Liver (tissue), 9 donors: ENCODE data around the gene FAAH. TPM values are rescaled to one million over a fixed set of nuclear protein-coding genes. Genes with fewer than 3 reads are reported as not detected.
A peak's percentile ranks its signal among the peaks of the same experiment; 100 is the strongest.

Source experiments
- DNase-seq: peaks from one replicate; pipeline ENCODE4 v3.0.0-alpha.2; 2017; ENCODE audit warnings: low spot score
- H3K27ac ChIP-seq, 2 donors: one replicate each; pipeline ENCODE4 v1.7.0; 2013; ENCODE audit warnings: inconsistent platforms in 2 of 2, low read length in 2 of 2, control low read depth in 1 of 2, low read depth in 1 of 2, mild to moderate bottlenecking in 1 of 2
- H3K27me3 ChIP-seq, 4 donors: one replicate each; pipeline versions ENCODE4 v1.6.1 to v1.7.0; 2013; ENCODE audit warnings: low read length in 3 of 4, inconsistent platforms in 1 of 4, mild to moderate bottlenecking in 1 of 4, moderate library complexity in 1 of 4; ENCODE audit not compliant: control insufficient read depth in 4 of 4, insufficient read depth in 4 of 4
- H3K36me3 ChIP-seq, 4 donors: one replicate each; pipeline versions ENCODE4 v1.6.1 to v1.7.0; 2013; ENCODE audit warnings: low read length in 3 of 4, mild to moderate bottlenecking in 3 of 4, low read depth in 1 of 4, moderate library complexity in 1 of 4; ENCODE audit not compliant: control insufficient read depth in 4 of 4, insufficient read depth in 3 of 4
- H3K4me1 ChIP-seq, 4 donors: one replicate each; pipeline versions ENCODE4 v1.6.1 to v1.7.0; 2013; ENCODE audit warnings: low read length in 3 of 4, mild to moderate bottlenecking in 3 of 4, moderate library complexity in 1 of 4; ENCODE audit not compliant: control insufficient read depth in 4 of 4, insufficient read depth in 4 of 4
- H3K4me3 ChIP-seq, 3 donors: one replicate each; pipeline versions ENCODE4 v1.6.1 to v1.7.0; 2013; ENCODE audit warnings: low read length in 3 of 3, control low read depth in 1 of 3, low read depth in 1 of 3, mild to moderate bottlenecking in 1 of 3
- H3K9ac ChIP-seq, 2 donors: one replicate each; pipeline ENCODE4 v1.7.0; 2013; ENCODE audit warnings: low read length in 2 of 2, mild to moderate bottlenecking in 2 of 2, moderate library complexity in 2 of 2, control low read depth in 1 of 2, low read depth in 1 of 2
- H3K9me3 ChIP-seq, 4 donors: one replicate each; pipeline versions ENCODE4 v1.6.1 to v1.7.0; 2013; ENCODE audit warnings: low read length in 3 of 4; ENCODE audit not compliant: control insufficient read depth in 4 of 4
- EGR1 ChIP-seq, 2 donors: IDR thresholded peaks; 2 replicates each; pipeline ENCODE4 v1.6.1; 2016 to 2018; ENCODE audit warnings: antibody characterized with exemption in 2 of 2, low read depth in 2 of 2
- FOXA1 ChIP-seq: IDR thresholded peaks from 2 replicates; pipeline ENCODE4 v1.6.1; 2016; ENCODE audit warnings: antibody characterized with exemption
- GABPA ChIP-seq, 2 donors: IDR thresholded peaks in 1 of 2; conservative IDR thresholded peaks in 1 of 2; 2 replicates each; pipeline ENCODE4 v1.6.1; 2016; ENCODE audit warnings: antibody characterized with exemption in 2 of 2, mild to moderate bottlenecking in 1 of 2, moderate library complexity in 1 of 2
- HNF4A ChIP-seq, 2 donors: conservative IDR thresholded peaks; 2 replicates each; pipeline ENCODE4 v1.6.1; 2016; ENCODE audit warnings: antibody characterized with exemption in 2 of 2, mild to moderate bottlenecking in 2 of 2
- HNF4G ChIP-seq: IDR thresholded peaks from 2 replicates; pipeline ENCODE4 v1.6.1; 2016; ENCODE audit warnings: antibody characterized with exemption
- JUND ChIP-seq, 2 donors: IDR thresholded peaks; 2 replicates each; pipeline ENCODE4 v1.6.1; 2016; ENCODE audit warnings: antibody characterized with exemption in 2 of 2
- NR2F2 ChIP-seq: IDR thresholded peaks from 2 replicates; pipeline ENCODE4 v1.6.1; 2016; ENCODE audit warnings: antibody characterized with exemption
- RAD21 ChIP-seq, 2 donors: IDR thresholded peaks; 2 replicates each; pipeline ENCODE4 v1.6.1; 2016; ENCODE audit warnings: antibody characterized with exemption in 2 of 2, mild to moderate bottlenecking in 2 of 2
- RXRA ChIP-seq, 2 donors: IDR thresholded peaks; 2 replicates each; pipeline ENCODE4 v1.6.1; 2017 to 2018; ENCODE audit warnings: antibody characterized with exemption in 2 of 2, mild to moderate bottlenecking in 1 of 2
- SP1 ChIP-seq: IDR thresholded peaks from 2 replicates; pipeline ENCODE4 v1.6.1; 2018; ENCODE audit warnings: antibody characterized with exemption, mild to moderate bottlenecking
- TAF1 ChIP-seq: conservative IDR thresholded peaks from 2 replicates; pipeline ENCODE4 v1.6.1; 2016; ENCODE audit warnings: antibody characterized with exemption, mild to moderate bottlenecking
- WGBS: extraction: QIAGEN DNeasy Blood & Tissue Kit; methylation state at CpG from one replicate; pipeline ENCODE4 v1.1.7; 2013; 5-methylcytosine and 5-hydroxymethylcytosine counted together
- polyA plus RNA-seq, 2 donors: library from polyadenylated mRNA; stranded (reverse) in 1 of 2; unstranded in 1 of 2; fragments of 200-250 nt in 1 of 2; fragments of >200 nt in 1 of 2; fragmentation: Nextera tagmentation in 1 of 2; extraction: Ambion mirVana in 1 of 2; gene quantifications; one replicate each; pipeline versions ENCODE4 v1.2.1 to v1.2.3, GENCODE V29; 2013 to 2015
- total RNA-seq, 2 donors: library from RNA; depleted of rRNA; stranded (reverse); fragments of >200 nt; gene quantifications; one replicate each; pipeline ENCODE4 v1.2.3, GENCODE V29; 2014
- TF ChIP-seq, protein P1 (sequence below): IDR thresholded peaks from 2 replicates; pipeline ENCODE4 v1.6.1; 2016; ENCODE audit warnings: antibody characterized with exemption
- TF ChIP-seq, protein P2 (sequence below): fragments of 150-350 bp; IDR thresholded peaks from 2 replicates; pipeline ENCODE4 v1.5.1; 2017; ENCODE audit warnings: improper control_type of control experiment, low read depth, low read length; ENCODE audit not compliant: missing input control
- TF ChIP-seq, protein P3 (sequence below): IDR thresholded peaks from 2 replicates; pipeline ENCODE4 v1.6.1; 2016; ENCODE audit warnings: antibody characterized with exemption
- TF ChIP-seq, protein P4 (sequence below): IDR thresholded peaks from 2 replicates; pipeline ENCODE4 v1.6.1; 2016; ENCODE audit warnings: antibody characterized with exemption, mild to moderate bottlenecking
- donor health status: healthy.
- donor health status: healthy.
- donor health status: healthy.
- donor health status: healthy.
- donor health status: healthy.

The FAAH gene
- total and polyA plus RNA-seq, 4 donors = 4.3 to 41.5 (median 22.1) TPM

DNA sequence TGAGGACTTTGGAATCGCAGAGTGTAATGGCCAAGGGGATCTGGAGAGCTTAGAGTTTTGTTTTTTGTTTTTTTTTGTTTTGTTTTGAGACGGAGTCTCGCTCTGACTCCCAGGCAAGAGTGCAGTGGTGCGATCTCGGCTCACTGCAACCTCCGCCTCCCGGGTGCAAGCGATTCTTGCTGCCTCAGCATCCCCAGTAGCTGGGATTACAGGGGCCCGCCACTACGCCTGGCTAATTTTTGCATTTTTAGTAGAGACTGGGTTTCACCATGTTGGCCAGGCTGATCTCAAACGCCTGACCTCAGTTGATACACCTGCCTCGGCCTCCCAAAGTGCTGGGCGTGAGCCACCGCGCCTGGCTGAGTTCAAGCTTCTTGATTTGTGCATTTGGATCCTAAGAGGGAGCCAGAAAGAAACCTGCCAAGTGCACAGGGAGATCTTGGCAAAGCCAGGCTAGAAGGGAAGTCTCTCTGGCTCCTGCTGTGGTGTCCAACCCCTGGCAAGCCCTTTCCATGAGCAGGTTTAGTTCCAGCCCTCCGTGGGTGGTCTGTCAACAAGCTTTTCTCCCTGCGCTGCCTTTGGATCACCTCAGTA is 852 bp downstream of the FAAH start:
- no peak overlapping the region for H3K9ac ChIP-seq
- WGBS = 27% methylated on average over 17 of the region's 17 CpGs
- TF ChIP-seq NR2F2 = peak; percentile 12
- TF ChIP-seq RXRA (IDR thresholded peaks at IDR 0.05) = no peak
- peak in 1 of 2 donors; percentile 30 for TF ChIP-seq JUND (IDR thresholded peaks at IDR 0.05)
- peak overlapping the region; percentile 78 to 86 for H3K27ac ChIP-seq
- DNase-seq = no peak
- H3K4me1 ChIP-seq = peaks cover 5 to 19% (median 12%) of the 10 kb centered on the region in 4 donors
- H3K4me3 ChIP-seq = peak overlapping the region; percentile 88 to 89 (median 88)
- peaks cover 0 to 6% (median 2%) of the 10 kb centered on the region in 4 donors for H3K9me3 ChIP-seq
- H3K27me3 ChIP-seq = no peaks in the 10 kb centered on the region
- no peaks in the 10 kb centered on the region for H3K36me3 ChIP-seq

DNA sequence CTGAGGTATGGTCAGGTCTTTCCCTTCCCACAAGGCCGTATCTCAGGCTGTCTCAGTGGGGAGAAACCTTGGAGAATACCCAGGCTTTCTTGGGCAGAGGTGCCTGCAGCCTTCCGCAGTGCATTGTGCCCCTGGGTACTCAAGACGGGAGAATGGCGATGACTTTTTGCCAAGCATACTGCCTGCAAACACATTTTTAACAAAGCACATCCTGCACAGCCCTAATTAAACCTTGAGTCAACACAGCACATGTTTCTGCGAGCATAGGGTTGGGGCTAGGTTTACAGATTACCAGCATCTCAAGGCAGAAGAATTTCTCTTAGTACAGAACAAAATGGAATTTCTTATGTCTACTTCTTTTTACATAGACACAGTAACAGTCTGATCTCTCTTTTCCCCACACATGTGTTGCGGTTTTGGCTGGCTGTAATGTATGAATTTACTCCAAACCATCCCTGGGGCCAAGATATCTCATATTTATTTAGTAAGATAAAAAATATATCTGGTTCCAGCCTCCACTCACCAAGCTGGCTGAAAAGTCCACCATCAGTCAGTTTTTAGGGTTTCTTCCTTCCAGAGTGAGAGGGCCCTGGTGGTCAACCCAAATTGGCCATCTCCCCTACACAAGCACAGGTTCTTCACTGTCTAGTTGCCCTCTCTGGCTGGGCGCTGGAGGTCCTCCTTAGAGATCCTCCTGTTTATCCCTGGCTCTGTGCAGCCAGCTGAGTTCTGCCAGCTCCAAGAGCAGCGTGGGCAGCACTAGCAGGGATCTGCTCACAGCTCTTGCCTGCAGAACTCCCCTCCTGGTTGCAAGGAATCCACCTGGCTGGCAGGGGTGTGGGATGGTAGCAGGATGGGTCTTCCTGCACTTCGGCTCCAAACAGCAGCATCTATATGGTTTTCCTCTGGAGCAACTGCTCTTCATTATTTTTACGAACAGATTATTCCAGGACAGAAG is 2.6 kb downstream of the FAAH start:
- H3K27me3 ChIP-seq = no peaks in the 10 kb centered on the region
- peaks cover 0 to 6% (median 2%) of the 10 kb centered on the region in 4 donors for H3K9me3 ChIP-seq
- DNase-seq = no peak
- WGBS = 85% methylated on average over 10 of the region's 10 CpGs
- no peak overlapping the region for H3K9ac ChIP-seq
- H3K4me3 ChIP-seq = no peak overlapping the region
- H3K27ac ChIP-seq = no peak overlapping the region
- no peak for TF ChIP-seq NR2F2
- TF ChIP-seq, protein P1, sequence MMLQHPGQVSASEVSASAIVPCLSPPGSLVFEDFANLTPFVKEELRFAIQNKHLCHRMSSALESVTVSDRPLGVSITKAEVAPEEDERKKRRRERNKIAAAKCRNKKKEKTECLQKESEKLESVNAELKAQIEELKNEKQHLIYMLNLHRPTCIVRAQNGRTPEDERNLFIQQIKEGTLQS = no peak
- TF ChIP-seq, protein P2, sequence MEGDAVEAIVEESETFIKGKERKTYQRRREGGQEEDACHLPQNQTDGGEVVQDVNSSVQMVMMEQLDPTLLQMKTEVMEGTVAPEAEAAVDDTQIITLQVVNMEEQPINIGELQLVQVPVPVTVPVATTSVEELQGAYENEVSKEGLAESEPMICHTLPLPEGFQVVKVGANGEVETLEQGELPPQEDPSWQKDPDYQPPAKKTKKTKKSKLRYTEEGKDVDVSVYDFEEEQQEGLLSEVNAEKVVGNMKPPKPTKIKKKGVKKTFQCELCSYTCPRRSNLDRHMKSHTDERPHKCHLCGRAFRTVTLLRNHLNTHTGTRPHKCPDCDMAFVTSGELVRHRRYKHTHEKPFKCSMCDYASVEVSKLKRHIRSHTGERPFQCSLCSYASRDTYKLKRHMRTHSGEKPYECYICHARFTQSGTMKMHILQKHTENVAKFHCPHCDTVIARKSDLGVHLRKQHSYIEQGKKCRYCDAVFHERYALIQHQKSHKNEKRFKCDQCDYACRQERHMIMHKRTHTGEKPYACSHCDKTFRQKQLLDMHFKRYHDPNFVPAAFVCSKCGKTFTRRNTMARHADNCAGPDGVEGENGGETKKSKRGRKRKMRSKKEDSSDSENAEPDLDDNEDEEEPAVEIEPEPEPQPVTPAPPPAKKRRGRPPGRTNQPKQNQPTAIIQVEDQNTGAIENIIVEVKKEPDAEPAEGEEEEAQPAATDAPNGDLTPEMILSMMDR = no peak
- no peak for TF ChIP-seq EGR1 (IDR thresholded peaks at IDR 0.05; ENCODE audit: low read depth in 2 of 2)
- H3K4me1 ChIP-seq = peaks cover 6 to 26% (median 19%) of the 10 kb centered on the region in 4 donors
- H3K36me3 ChIP-seq = no peaks in the 10 kb centered on the region

DNA sequence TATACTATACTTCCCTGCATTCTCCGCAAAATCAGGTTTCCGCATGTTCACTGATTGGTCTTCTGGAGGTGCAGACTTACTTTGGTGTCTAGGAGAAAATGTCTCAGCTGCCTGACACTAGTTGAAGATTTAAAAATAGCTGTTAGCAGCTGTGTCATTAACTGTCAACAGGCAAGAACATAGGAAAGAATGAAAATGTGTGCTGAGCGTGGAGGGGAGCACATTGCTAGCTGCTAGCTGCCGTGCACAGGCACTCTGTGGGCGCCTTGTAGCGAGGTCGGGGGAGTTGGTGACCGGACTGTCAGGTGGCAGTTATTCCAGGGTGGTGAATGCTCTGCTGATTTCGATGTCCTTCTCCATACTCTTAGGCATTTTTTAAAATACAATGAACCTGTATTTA is 5.2 kb downstream of the FAAH start:
- Histone ChIP-seq H3K9me3 (no peaks in the 10 kb centered on the region), H3K9ac (no peak overlapping the region), H3K27ac (no peak overlapping the region), H3K36me3 (peaks cover 0 to 2% (median 0%) of the 10 kb centered on the region in 4 donors), H3K4me3 (no peak overlapping the region), H3K4me1 (peaks cover 8 to 31% (median 25%) of the 10 kb centered on the region in 4 donors), H3K27me3 (no peaks in the 10 kb centered on the region)
- 89% methylated on average over 9 of the region's 9 CpGs for WGBS
- DNase-seq = no peak
- TF ChIP-seq, protein P3, sequence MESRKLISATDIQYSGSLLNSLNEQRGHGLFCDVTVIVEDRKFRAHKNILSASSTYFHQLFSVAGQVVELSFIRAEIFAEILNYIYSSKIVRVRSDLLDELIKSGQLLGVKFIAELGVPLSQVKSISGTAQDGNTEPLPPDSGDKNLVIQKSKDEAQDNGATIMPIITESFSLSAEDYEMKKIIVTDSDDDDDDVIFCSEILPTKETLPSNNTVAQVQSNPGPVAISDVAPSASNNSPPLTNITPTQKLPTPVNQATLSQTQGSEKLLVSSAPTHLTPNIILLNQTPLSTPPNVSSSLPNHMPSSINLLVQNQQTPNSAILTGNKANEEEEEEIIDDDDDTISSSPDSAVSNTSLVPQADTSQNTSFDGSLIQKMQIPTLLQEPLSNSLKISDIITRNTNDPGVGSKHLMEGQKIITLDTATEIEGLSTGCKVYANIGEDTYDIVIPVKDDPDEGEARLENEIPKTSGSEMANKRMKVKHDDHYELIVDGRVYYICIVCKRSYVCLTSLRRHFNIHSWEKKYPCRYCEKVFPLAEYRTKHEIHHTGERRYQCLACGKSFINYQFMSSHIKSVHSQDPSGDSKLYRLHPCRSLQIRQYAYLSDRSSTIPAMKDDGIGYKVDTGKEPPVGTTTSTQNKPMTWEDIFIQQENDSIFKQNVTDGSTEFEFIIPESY = no peak
- TF ChIP-seq FOXA1 = no peak
- TF ChIP-seq HNF4A (conservative IDR thresholded peaks at IDR 0.05) = no peak
- TF ChIP-seq TAF1 = no peak
- TF ChIP-seq GABPA (IDR thresholded peaks at IDR 0.05 in 1 of 2, conservative IDR thresholded peaks at IDR 0.05 in 1 of 2) = no peak
- TF ChIP-seq SP1 = no peak
- TF ChIP-seq RAD21 (IDR thresholded peaks at IDR 0.05) = no peak
- TF ChIP-seq RXRA (IDR thresholded peaks at IDR 0.05) = no peak
- no peak for TF ChIP-seq JUND (IDR thresholded peaks at IDR 0.05)
- TF ChIP-seq, protein P4, sequence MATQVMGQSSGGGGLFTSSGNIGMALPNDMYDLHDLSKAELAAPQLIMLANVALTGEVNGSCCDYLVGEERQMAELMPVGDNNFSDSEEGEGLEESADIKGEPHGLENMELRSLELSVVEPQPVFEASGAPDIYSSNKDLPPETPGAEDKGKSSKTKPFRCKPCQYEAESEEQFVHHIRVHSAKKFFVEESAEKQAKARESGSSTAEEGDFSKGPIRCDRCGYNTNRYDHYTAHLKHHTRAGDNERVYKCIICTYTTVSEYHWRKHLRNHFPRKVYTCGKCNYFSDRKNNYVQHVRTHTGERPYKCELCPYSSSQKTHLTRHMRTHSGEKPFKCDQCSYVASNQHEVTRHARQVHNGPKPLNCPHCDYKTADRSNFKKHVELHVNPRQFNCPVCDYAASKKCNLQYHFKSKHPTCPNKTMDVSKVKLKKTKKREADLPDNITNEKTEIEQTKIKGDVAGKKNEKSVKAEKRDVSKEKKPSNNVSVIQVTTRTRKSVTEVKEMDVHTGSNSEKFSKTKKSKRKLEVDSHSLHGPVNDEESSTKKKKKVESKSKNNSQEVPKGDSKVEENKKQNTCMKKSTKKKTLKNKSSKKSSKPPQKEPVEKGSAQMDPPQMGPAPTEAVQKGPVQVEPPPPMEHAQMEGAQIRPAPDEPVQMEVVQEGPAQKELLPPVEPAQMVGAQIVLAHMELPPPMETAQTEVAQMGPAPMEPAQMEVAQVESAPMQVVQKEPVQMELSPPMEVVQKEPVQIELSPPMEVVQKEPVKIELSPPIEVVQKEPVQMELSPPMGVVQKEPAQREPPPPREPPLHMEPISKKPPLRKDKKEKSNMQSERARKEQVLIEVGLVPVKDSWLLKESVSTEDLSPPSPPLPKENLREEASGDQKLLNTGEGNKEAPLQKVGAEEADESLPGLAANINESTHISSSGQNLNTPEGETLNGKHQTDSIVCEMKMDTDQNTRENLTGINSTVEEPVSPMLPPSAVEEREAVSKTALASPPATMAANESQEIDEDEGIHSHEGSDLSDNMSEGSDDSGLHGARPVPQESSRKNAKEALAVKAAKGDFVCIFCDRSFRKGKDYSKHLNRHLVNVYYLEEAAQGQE = no peak
- TF ChIP-seq, protein P2 = no peak
- TF ChIP-seq HNF4G = no peak
